Endothelial cell of umbilical vein (primary cell): ENCODE results near the gene TTLL12. TPM values are rescaled to one million over a fixed set of nuclear protein-coding genes. Genes with fewer than 3 reads are reported as not detected.

Experiments used
- BruUV-seq: library from RNA; stranded (reverse); fragments of 400-500 nt; replicated peaks from 2 replicates; lab custom pipeline; 2021; lab: Mats Ljungman, UMichigan
- CTCF ChIA-PET: fragments of 300-600, 350-600 bp; sonication (Branson Sonifier 250); formaldehyde crosslinking; loops from one replicate; lab custom pipeline; 2021; ENCODE audit warnings: antibody characterized with exemption, inconsistent platforms; lab: Charles Lee
- POLR2A ChIA-PET: fragments of 300-600, 350-600 bp; sonication (Branson Sonifier 250); formaldehyde crosslinking; loops from one replicate; lab custom pipeline; 2021; ENCODE audit warnings: antibody characterized with exemption, inconsistent platforms; lab: Charles Lee
- DNase-seq: peaks from one replicate; pipeline ENCODE4 v3.0.0-alpha.2; 2011; ENCODE audit warnings: low read depth, low spot score
- FAIRE-seq: peaks from 2 replicates; lab custom pipeline; 2011; peaks lifted over from hg19 to GRCh38; lab: Jason Lieb, UNC
- H2AFZ ChIP-seq: 2 replicates; pipeline ENCODE4 v1.6.0; 2012; ENCODE audit warnings: low read depth, low read length, control low read depth, inconsistent platforms
- H3K27ac ChIP-seq: 2 replicates; pipeline ENCODE4 v1.5.1; 2011; ENCODE audit warnings: low read depth, mild to moderate bottlenecking, control low read depth, low read length, moderate library complexity; ENCODE audit not compliant: insufficient read depth
- H3K27me3 ChIP-seq, 2 experiments: 2 replicates each; pipeline versions ENCODE4 v1.6.0 to v1.6.1; 2011; ENCODE audit warnings: low read length in 2 of 2, mixed read lengths in 1 of 2; ENCODE audit not compliant: control insufficient read depth in 2 of 2, insufficient read depth in 2 of 2
- H3K36me3 ChIP-seq, 2 experiments: 2 replicates in 1 of 2; 3 replicates in 1 of 2; pipeline ENCODE4 v1.5.1; 2011; ENCODE audit warnings: low read length in 2 of 2, mild to moderate bottlenecking in 1 of 2, moderate library complexity in 1 of 2; ENCODE audit not compliant: control insufficient read depth in 2 of 2, insufficient read depth in 2 of 2; ENCODE audit errors: extremely low read depth in 1 of 2
- H3K4me1 ChIP-seq: 3 replicates; pipeline ENCODE4 v1.5.1; 2011; ENCODE audit warnings: mild to moderate bottlenecking, low read length; ENCODE audit not compliant: control insufficient read depth, insufficient read depth; ENCODE audit errors: extremely low read depth
- H3K4me2 ChIP-seq: 2 replicates; pipeline ENCODE4 v1.6.1; 2011; ENCODE audit warnings: low read length, control low read depth, mixed read lengths; ENCODE audit not compliant: insufficient read depth
- H3K4me3 ChIP-seq, 3 experiments: fragments of 200-600 bp in 1 of 3; sonication (generic), shearing (Covaris generic) in 1 of 3; replicated peaks in 1 of 3; 2 replicates each; pipeline ENCODE4 v1.5.1; 2011 to 2016; ENCODE audit warnings: control low read depth in 3 of 3, low read length in 3 of 3, mild to moderate bottlenecking in 2 of 3, inconsistent platforms in 1 of 3, low read depth in 1 of 3, moderate library complexity in 1 of 3; ENCODE audit not compliant: insufficient read depth in 1 of 3
- H3K79me2 ChIP-seq: 2 replicates; pipeline ENCODE4 v1.6.0; 2012; ENCODE audit warnings: low read length, inconsistent platforms; ENCODE audit not compliant: control insufficient read depth, insufficient read depth
- H3K9ac ChIP-seq: replicated peaks from 2 replicates; pipeline ENCODE3; 2011; ENCODE audit warnings: low read length, control low read depth; ENCODE audit not compliant: insufficient read depth; ENCODE audit errors: extremely low read depth
- H3K9me1 ChIP-seq: replicated peaks from 3 replicates; pipeline ENCODE4 v1.6.0; 2011; ENCODE audit warnings: mild to moderate bottlenecking, low read length; ENCODE audit not compliant: control insufficient read depth, insufficient read depth; ENCODE audit errors: extremely low read depth
- H3K9me3 ChIP-seq: replicated peaks from 2 replicates; pipeline ENCODE4 v1.5.1; 2012; ENCODE audit warnings: low read length, inconsistent platforms; ENCODE audit not compliant: control insufficient read depth, insufficient read depth
- H4K20me1 ChIP-seq: replicated peaks from 2 replicates; pipeline ENCODE3; 2011; ENCODE audit warnings: mild to moderate bottlenecking, low read length; ENCODE audit not compliant: control insufficient read depth, insufficient read depth; ENCODE audit errors: extremely low read depth
- EZH2 ChIP-seq: IDR thresholded peaks from 2 replicates; pipeline ENCODE4 v1.6.1; 2012; ENCODE audit warnings: borderline replicate concordance, low read depth, mild to moderate bottlenecking, moderate library complexity, low read length, inconsistent platforms; ENCODE audit not compliant: severe bottlenecking
- FOS ChIP-seq: IDR thresholded peaks from 2 replicates; pipeline ENCODE4 v1.6.1; 2011; ENCODE audit warnings: mild to moderate bottlenecking, low read length, moderate library complexity, borderline replicate concordance; ENCODE audit not compliant: insufficient read depth
- GATA2 ChIP-seq: IDR thresholded peaks from 2 replicates; pipeline ENCODE4 v1.7.0; 2011; ENCODE audit warnings: low read depth, mild to moderate bottlenecking, moderate library complexity, mixed read lengths, low read length; ENCODE audit not compliant: insufficient read length, insufficient read depth
- JUN ChIP-seq: IDR thresholded peaks from 2 replicates; pipeline ENCODE4 v1.6.1; 2011; ENCODE audit warnings: borderline replicate concordance, low read depth; ENCODE audit not compliant: insufficient read length, insufficient read depth
- MYC ChIP-seq: IDR thresholded peaks from one replicate; pipeline ENCODE4 v1.6.1; 2011; ENCODE audit warnings: mild to moderate bottlenecking, low read depth, low read length
- POLR2A ChIP-seq: IDR thresholded peaks from 2 replicates; pipeline ENCODE4 v1.6.1; 2012; ENCODE audit warnings: low read depth, mild to moderate bottlenecking, control low read depth, low read length
- POLR2AphosphoS5 ChIP-seq: IDR thresholded peaks from 2 replicates; pipeline ENCODE4 v1.6.1; 2012; ENCODE audit warnings: low read depth, mild to moderate bottlenecking, control low read depth, low read length, moderate library complexity; ENCODE audit not compliant: insufficient read depth
- dilution Hi-C: fragments of 300-500 bp; cut with MboI; formaldehyde crosslinking; loops from one replicate; pipeline ENCODE4 v1.15.0; 2019; ENCODE audit warnings: low sequenced_read_pairs; ENCODE audit not compliant: extremely low pct_ligation_motif_present
- intact Hi-C: fragments of 100-400 bp; cut with micrococcal nuclease; formaldehyde crosslinking; loops from one replicate; pipeline ENCODE4 v1.10.0; 2022
- polyA plus RNA-seq, 4 experiments: library from polyadenylated mRNA; depleted of rRNA in 3 of 4; stranded (reverse) in 3 of 4; unstranded in 1 of 4; fragments of >200 nt; gene quantifications; 2 replicates each; pipeline versions ENCODE4 v1.2.1 to v1.2.3, GENCODE V29; 2011 to 2012; ENCODE audit warnings: missing spikeins in 1 of 4
- total RNA-seq: library from RNA; stranded (reverse); gene quantifications from 2 replicates; pipeline ENCODE4 v1.2.3, GENCODE V29; 2021
- TF ChIP-seq, protein P1 (sequence below), 2 donors: IDR thresholded peaks; 1 replicate in 1 of 2; 2 replicates in 1 of 2; pipeline ENCODE4 v1.5.1; 2011; ENCODE audit warnings: low read length in 2 of 2, mild to moderate bottlenecking in 2 of 2, moderate library complexity in 2 of 2, control low read depth in 1 of 2, inconsistent platforms in 1 of 2, low read depth in 1 of 2; ENCODE audit not compliant: insufficient read depth in 1 of 2; ENCODE audit errors: extremely low read depth in 1 of 2
- TF ChIP-seq, protein P2 (sequence below): IDR thresholded peaks from 2 replicates; pipeline ENCODE4 v1.6.1; 2011; ENCODE audit not compliant: insufficient read depth, insufficient read length

TTLL12 gene
- total and polyA plus RNA-seq, 2 donors (not counting 3 experiments of a cell fraction or from before 2014, with no cell fraction given): 26.2 to 36.5 TPM

DNA sequence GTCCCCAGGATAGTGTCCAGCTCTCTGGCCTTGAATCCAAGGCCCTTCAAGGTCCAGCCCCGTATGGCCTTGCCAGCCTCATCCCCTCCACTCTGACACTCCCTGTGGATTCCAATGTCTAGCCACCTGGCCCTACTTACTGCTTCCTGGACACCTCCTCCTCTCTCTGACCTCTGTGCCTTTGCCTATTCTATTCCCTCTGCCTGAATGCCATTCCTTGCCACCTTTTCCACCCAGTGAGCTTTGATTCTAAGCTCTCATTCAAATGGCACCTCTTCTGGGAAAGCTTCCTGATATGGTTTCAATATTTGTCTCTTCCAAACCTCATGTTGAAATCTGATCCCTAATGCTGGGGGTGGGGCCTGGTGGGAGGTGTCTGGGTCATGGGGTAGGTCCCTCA, 31.9 kb upstream of the TTLL12 start:
- H3K36me3 ChIP-seq: no peaks in the 10 kb centered on the region

More for the DNA sequence above, 31.9 kb upstream of the TTLL12 start:
- FAIRE-seq (no peak), DNase-seq (no peak)
- Histone ChIP-seq H2AFZ (no peak overlapping the region), H3K79me2 (no peaks in the 10 kb centered on the region), H3K4me3 (no peak overlapping the region), H3K27ac (no peak overlapping the region), H3K27me3 (no peaks in the 10 kb centered on the region), H3K9me3 (no peaks in the 10 kb centered on the region), H3K4me2 (no peak overlapping the region), H3K4me1 (no peaks in the 10 kb centered on the region), H4K20me1 (no peaks in the 10 kb centered on the region), H3K9ac (no peak overlapping the region), H3K9me1 (no peaks in the 10 kb centered on the region)
- POLR2A ChIA-PET: no interaction called here
- TF ChIP-seq POLR2AphosphoS5 (no peak), POLR2A (no peak), GATA2 (no peak), MYC (no peak), FOS (no peak), EZH2 (no peak), JUN (no peak)
- TF ChIP-seq, protein P1, sequence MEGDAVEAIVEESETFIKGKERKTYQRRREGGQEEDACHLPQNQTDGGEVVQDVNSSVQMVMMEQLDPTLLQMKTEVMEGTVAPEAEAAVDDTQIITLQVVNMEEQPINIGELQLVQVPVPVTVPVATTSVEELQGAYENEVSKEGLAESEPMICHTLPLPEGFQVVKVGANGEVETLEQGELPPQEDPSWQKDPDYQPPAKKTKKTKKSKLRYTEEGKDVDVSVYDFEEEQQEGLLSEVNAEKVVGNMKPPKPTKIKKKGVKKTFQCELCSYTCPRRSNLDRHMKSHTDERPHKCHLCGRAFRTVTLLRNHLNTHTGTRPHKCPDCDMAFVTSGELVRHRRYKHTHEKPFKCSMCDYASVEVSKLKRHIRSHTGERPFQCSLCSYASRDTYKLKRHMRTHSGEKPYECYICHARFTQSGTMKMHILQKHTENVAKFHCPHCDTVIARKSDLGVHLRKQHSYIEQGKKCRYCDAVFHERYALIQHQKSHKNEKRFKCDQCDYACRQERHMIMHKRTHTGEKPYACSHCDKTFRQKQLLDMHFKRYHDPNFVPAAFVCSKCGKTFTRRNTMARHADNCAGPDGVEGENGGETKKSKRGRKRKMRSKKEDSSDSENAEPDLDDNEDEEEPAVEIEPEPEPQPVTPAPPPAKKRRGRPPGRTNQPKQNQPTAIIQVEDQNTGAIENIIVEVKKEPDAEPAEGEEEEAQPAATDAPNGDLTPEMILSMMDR (IDR thresholded peaks at IDR 0.05; ENCODE audit: extremely low read depth in 1 of 2, insufficient read depth in 1 of 2, low read depth in 1 of 2, low read length in 2 of 2): no peak
- TF ChIP-seq, protein P2, sequence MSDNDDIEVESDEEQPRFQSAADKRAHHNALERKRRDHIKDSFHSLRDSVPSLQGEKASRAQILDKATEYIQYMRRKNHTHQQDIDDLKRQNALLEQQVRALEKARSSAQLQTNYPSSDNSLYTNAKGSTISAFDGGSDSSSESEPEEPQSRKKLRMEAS: no peak
- BruUV-seq: no TSS peak
- CTCF ChIA-PET: interaction anchor here (1.0 kb wide), 1 partner anchor 10 kb away, joined by 6 read pairs; no protein-coding TSS in a partner anchor
- dilution Hi-C loops (no loop called here), intact Hi-C loops (no loop called here)
